Measurements from ENCODE around the gene SCG2.

DNA sequence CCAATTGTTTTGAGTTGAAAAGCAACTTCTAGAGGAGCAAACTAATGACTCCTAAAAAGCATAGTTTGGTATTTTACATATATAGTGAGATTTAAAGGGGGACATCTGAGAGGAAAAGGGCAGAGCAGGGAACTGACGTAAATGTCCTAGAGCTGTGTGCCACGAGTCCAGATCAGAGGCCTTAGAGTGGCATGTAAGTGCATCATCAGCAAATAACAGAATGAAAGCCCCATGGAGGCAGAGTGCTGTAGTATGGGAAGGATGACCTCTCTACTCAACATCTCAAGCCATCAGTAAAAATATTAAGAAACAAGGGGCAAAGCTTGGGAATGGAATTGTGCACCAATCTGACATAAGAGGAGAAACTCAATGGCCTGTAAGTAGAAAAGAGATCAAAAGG, 31.4 kb downstream of the SCG2 start:
- TF ChIP-seq, protein P1, sequence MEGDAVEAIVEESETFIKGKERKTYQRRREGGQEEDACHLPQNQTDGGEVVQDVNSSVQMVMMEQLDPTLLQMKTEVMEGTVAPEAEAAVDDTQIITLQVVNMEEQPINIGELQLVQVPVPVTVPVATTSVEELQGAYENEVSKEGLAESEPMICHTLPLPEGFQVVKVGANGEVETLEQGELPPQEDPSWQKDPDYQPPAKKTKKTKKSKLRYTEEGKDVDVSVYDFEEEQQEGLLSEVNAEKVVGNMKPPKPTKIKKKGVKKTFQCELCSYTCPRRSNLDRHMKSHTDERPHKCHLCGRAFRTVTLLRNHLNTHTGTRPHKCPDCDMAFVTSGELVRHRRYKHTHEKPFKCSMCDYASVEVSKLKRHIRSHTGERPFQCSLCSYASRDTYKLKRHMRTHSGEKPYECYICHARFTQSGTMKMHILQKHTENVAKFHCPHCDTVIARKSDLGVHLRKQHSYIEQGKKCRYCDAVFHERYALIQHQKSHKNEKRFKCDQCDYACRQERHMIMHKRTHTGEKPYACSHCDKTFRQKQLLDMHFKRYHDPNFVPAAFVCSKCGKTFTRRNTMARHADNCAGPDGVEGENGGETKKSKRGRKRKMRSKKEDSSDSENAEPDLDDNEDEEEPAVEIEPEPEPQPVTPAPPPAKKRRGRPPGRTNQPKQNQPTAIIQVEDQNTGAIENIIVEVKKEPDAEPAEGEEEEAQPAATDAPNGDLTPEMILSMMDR (IDR thresholded peaks at IDR 0.05) = no peak
- no peak for TF ChIP-seq POLR2A (IDR thresholded peaks at IDR 0.05)

Measured in Peyer's patch (tissue), 4 donors.